Measurements from ENCODE around the gene SYNJ2. TPM values are rescaled to one million over a fixed set of nuclear protein-coding genes. Genes with fewer than 3 reads are reported as not detected.

SYNJ2 gene
- polyA plus RNA-seq, 3 donors = 10.3 to 12.9 (median 11.3) TPM

- DNase-seq = no peak
Observed at GRCh38 chr6:157978021-157978783, 3.5 kb upstream of the SYNJ2 start.

DNA sequence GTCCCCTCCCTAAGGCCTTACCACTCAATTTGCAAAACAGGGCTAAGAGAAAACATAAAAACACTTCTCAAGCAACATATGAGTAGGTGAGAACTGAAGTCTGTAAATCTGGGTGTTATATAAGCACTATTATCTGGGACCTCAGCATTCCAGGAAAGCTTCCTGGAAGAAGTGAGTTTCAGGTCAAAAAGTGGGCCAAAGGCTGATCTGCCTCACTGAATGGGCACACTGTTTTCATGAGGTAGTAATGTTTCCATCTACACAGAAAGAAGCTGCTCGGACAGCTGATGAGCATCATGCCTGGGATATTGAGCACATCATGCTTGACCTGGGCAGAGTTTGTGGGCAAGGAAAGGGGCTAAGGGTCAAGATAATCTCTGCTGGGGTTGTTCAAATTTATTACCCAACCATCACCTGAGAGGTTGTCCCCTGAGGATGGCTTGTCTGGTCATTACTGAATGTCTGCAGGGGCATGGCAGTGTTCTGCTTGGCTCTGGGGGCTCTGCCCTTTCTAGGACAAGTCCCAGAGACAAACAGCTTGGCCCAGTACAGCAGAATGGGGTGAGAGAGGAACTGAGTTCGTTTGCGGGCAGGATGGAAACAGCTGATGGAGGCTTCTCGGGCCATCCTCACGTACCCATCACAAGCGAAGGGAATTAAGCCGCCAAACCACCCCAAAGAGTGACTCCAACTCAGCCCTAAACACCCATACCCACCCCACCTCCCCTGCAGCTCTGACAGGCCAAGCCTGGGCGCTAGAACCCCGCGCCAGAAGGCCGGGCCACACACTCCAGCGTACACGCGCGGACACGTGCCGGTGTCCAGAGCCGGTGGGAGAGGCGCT is 1.2 kb upstream of the SYNJ2 start:
- DNase-seq = no peak

DNA sequence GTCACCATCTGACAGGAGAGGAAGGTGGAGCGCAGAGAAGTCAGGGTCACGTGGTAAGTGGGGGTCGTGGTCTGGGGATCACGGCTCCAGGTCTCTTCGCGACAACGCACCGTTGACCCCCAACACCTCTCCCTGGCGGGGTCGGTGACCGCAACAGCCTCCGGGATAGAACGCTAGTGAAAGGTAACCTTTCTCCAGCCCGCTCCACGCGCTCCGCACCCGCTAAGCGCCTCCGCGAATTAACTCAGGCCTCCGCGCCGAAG is 600 bp upstream of the SYNJ2 start:
- DNase-seq = no peak

DNA sequence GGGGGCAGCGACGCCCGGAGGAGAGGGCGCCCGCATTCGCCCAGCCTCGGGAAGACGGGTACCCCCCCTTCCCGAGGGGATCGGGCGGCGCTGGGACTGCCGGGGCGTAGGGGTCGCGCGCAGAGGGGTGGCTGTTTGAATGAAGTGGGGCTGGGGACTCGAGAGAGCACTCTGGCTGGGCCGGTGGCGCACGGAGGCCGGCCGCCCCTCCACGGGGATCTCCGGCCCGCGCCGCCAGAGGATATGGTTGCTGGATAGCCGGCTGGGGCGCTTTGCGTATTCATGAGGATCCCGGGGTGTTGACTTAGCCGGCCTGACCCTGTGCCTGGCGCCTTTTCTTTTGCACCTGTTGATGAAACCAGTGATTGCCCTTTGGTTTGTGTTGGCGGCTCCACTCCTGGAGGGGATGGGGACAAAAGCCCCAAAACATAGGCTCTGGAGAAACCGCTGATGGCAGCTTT is 469 bp downstream of the SYNJ2 start:
- DNase-seq = no peak

DNA sequence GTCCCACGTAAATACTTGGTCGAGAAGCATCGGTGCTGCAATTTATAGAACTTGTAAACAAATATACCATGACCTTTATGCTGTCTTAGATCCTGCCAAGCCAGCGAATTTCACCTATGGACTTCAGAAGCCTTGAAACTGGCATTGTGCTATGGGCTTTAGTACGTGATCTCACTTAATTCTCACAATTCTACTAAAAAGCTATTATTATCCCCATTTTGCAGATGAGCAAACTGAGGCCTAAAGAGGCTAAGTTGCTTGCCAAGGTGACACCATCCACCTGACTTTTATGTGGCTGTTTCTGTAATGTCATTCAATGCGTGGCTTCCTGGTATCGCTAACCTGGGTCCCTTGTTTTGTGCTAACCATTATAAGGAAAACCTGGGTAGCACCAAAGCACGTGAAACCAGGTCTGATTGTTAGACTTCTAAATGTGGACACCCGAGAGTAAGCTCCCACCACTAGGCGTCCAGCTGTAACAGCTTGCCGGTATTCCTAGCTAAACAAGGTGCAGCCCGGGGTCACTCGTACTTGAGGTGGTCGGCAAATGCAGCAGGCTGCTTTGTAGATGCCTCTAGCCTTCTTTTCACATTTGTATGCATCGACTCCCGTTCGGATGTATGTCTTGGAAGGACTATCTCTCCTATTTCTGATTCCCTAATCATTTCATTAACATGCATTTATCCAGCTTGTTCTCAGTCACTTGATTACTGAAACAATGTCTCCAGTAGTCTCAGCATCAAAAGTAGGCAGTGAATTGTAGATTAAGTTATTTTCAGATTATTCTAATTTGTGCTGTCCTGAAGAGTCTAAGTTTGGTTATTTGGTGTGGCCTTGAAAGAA is 1.1 kb downstream of the SYNJ2 start:
- DNase-seq = no peak

- DNase-seq = no peak
Observed at GRCh38 chr6:157983406-157984119, 1.9 kb downstream of the SYNJ2 start.

DNA sequence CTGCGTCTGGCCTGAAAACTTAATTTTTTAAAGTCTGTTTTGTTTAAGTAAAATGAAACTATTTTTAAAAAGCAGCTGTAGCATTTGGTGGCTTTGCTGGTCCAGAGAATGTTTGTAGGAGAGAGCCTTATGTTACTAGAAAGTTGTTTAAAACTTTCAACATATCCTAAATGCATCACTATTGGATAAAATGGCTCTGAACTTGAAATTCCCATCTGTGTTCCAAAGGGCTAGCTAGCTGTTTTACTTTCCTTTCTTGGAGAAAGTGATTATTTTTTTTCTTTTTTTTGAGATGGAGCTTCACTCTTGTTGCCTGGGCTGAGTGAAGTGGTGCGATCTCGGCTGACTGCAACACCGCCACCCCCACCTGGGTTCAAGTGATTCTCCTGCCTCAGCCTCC is 2.5 kb downstream of the SYNJ2 start:
- no peak for DNase-seq

DNA sequence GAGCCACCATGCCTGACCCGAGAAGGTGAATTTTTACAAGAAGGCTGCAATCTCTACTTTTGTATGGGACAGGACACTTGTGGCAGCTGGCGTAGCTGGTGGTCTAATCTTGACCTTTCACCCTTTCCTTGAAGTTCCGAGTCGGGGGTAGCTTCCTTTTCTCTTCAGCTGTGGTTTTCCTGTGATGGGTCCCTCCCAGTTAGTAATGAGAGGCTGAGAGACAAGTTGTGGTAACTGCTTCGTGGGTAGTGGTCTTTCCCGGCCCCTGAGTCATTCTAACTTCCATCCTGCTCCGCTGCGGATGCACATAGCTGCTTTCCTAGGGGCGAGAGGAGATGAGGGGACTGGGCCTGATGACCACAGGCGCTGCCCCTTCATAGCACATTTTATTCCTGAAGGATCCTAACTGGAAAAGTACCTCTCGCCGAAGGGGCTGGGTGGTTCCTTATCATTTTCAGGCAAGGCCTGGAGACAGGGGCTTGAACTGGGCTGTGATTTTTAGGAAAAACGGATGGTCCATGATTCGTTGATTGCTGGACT is 3.1 kb downstream of the SYNJ2 start:
- no peak for DNase-seq

GRCh38 chr6:157985378-157986155 is 3.9 kb downstream of the SYNJ2 start:
- DNase-seq = no peak

DNA sequence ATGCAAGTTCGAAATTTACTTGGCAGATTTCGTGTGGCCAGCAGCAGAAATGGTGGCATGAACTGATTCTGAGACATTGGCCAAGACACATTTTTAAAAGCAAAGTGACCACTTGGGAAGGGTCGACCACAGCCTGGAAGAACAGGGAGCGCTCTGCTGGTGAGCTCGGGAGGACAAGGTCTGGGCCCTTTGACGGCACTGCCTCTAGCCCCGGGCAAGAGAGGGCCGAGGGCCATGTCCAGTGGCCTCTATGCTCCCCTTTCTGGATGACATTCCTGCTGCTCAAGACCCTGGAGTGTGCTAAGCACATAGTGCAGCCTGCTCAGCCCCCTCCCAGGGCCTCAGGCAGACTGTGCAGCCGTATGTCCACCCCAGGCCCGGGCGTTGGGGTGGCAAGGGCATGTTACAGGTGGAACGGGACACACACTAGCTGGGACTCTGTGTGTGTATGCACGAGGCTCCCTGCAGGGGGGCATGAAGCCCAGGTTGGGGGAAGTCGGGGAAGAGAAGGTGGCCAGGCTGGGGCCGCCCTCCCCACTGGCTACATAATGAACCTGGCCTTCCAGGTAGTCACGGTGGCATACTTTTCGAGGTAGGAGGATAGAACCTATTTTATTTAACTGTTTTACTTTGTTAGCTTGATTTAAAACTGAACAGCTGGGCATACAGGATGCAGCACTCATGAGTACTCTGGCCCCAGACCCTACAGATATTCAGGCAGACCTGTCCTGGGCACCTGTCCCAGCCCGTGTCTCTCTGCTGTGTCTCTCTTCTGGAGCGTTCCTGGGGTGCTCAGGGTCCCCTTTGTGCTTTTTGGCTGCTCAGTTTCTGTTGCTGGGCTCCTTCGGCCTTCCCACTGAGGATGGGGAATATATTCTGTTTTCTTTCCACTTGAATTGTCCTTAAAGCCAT is 6.4 kb downstream of the SYNJ2 start:
- DNase-seq = no peak

DNA sequence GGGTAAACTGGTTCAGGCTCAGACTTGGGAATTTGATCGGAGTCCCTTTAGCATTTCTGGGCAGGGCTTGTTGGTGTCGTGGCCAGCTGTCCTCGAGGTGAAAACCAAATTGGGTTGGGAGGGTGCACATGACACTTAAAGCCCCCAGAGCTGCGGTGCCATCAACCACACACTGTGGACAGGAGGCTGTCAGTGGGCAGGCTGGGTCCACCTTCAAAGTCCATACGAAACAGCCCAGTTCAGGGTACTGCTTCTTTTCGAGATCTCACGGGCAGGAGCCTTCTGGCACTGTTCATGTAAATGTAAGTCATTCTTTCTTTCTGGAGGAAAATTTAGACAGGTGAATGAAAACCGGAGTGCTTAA is 7.0 kb downstream of the SYNJ2 start:
- no peak for DNase-seq

DNA sequence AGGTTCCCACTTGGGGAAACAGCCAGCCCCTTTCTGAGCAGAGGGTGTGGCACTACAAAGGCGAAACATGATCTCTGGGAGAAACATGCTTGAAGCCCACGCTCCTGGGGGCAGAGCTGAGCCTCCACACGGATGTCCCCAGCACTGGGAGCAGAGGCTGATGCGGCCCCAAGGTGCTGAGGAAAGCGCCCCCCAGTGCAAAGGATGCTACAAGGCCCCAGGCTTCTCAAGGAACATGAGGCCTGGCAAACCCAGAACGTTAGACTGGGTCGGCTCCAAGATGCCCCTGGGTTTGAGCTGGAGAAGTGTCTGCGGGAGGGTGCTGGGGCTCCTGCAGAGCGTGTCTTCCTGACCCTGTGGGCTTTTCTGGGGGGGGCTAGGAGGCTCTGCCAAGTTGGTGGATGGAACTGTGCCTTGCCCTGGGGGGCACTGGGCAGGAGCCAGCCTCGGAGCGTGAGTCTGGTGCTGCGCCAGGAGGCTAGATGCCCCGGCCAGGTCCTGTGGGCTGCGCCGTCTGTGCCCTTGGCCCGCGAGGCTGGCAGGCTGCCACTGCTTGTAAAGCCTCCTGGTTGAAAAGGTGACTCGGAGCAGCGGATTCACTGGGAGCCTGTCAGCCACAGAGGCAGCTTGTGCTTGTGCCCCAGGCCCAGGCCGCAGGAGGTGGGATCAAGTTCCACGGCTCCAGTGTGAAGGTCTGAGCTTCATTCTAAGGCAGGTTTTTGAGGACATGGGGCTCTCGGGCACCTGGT is 8.1 kb downstream of the SYNJ2 start:
- DNase-seq = no peak

GRCh38 chr6:157990321-157991066 is 8.8 kb downstream of the SYNJ2 start:
- DNase-seq = no peak

DNA sequence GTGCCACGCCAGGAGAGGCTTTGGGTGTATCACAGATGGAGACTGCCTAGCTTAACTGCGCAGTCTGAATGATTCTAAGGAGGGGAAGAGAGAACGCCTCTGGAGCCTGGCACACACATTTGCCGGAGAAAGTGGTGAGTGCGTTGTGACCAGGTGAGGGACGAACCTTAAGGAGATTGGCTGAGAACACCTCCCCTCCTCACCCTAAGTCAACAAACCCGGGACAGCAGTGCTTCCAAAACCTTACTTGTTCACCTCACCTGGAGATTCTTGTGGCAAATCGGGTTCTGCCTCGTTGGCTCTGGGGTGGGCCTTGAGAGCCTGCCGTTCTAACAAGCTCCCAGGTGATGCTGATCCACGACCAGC is 9.4 kb downstream of the SYNJ2 start:
- DNase-seq = no peak

DNA sequence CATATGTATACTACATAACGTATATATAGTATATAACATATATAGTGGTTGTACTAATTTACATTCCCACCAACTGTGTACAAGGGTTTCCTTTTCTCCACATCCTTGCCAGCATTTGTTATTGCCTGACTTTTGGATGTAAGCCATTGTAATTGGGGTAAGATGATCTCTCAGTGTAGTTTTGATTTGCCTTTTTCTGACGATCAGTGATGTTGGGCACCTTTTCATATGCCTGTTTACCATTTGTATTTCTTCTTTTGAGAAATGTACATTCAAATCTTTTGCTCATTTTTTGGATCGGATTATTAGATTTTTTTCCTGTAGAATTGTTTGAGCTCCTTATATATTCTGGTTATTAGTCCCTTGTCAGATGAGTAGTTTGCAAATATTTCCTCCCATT is 11.4 kb downstream of the SYNJ2 start:
- DNase-seq = no peak

DNA sequence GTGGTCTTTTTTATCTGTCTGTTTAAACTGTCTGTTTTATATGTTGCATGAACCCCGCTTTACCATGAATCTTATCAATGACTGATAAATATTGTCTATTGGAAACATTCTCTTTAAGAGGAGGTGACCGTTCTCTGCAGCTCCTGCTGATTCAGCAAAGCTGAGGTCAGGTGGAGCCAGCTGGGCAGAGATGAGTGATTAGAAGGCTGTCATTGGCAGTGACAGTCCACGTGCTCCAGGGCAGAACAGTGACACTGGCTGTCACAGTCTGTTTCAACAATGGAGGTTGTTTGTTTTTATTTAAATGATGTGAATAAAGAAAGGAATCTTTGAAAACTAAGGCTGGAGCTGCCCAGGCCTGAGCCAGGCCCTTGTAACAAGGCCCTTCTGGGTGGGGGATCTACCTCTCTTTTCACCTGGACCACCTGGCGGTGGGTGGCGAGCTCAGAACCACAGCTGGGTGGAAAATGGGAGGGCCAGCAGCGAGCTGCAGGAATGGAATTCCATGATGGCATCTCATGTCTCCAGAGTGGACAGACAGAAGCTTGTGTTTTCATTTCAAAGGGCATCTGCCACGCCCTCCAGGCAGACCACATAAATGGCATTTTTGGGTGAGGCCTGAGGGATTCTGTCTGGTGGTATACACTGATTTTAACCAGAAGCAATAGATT is 12.6 kb downstream of the SYNJ2 start:
- DNase-seq = no peak

- no peak for DNase-seq
Observed at GRCh38 chr6:157995458-157995857, 13.8 kb downstream of the SYNJ2 start.
